NCI-H345 (cell line): ENCODE data around the gene TEKTIP1.
A peak's percentile ranks its signal among the peaks of the same experiment; 100 is the strongest.
"Not testable (repeated sequence)": the region's sequence is repeated elsewhere in the genome, so short reads cannot be mapped to it uniquely, and the experiment has no call there.

ENCODE experiments used
- DNase-seq: peaks from one replicate; lab custom pipeline; 2025; lab: John Stamatoyannopoulos, UW

Gene TEKTIP1

GRCh38 chr19:3507371-3508120, 31.4 kb upstream of the TEKTIP1 start:
- no peak for DNase-seq

GRCh38 chr19:3508121-3508661, 30.8 kb upstream of the TEKTIP1 start:
- not testable (repeated sequence) for DNase-seq

GRCh38 chr19:3508771-3509535, 30.0 kb upstream of the TEKTIP1 start:
- no peak for DNase-seq

- no peak for DNase-seq
These were observed 29.4 kb upstream of the TEKTIP1 start for GRCh38 chr19:3509566-3509989.

- no peak for DNase-seq
These were observed 28.2 kb upstream of the TEKTIP1 start for GRCh38 chr19:3510727-3511126.

GRCh38 chr19:3511506-3512251, 27.3 kb upstream of the TEKTIP1 start:
- no peak for DNase-seq

GRCh38 chr19:3512562-3513228, 26.3 kb upstream of the TEKTIP1 start:
- no peak for DNase-seq

GRCh38 chr19:3513229-3514140, 25.5 kb upstream of the TEKTIP1 start:
- no peak for DNase-seq

GRCh38 chr19:3514930-3515329, 24.0 kb upstream of the TEKTIP1 start:
- no peak for DNase-seq

- DNase-seq: no peak
These were observed 23.0 kb upstream of the TEKTIP1 start for GRCh38 chr19:3515891-3516422.

GRCh38 chr19:3516675-3517207, 22.2 kb upstream of the TEKTIP1 start:
- peak; percentile 92 for DNase-seq

- no peak for DNase-seq
These were observed 21.3 kb upstream of the TEKTIP1 start for GRCh38 chr19:3517638-3518037.

- DNase-seq: no peak
These were observed 20.7 kb upstream of the TEKTIP1 start for GRCh38 chr19:3518255-3518654.

- no peak for DNase-seq
These were observed 20.3 kb upstream of the TEKTIP1 start for GRCh38 chr19:3518659-3519058.

GRCh38 chr19:3519126-3519525, 19.8 kb upstream of the TEKTIP1 start:
- DNase-seq: no peak

GRCh38 chr19:3520166-3521103, 18.5 kb upstream of the TEKTIP1 start:
- DNase-seq: no peak

- no peak for DNase-seq
These were observed 17.9 kb upstream of the TEKTIP1 start for GRCh38 chr19:3521104-3521445.

GRCh38 chr19:3522421-3523360, 16.3 kb upstream of the TEKTIP1 start:
- DNase-seq: no peak
